ENCODE data around the gene NUDT8.

- TF ChIP-seq EZH2 (IDR thresholded peaks at IDR 0.05) (no peak), POLR2AphosphoS5 (IDR thresholded peaks at IDR 0.05; ENCODE audit: borderline replicate concordance, low read depth, low read length) (no peak)
Measured at GRCh38 chr11:67614730-67615714, 14.7 kb downstream of the NUDT8 start.
